Measurements from ENCODE around the gene CREB5.

- TF ChIP-seq EP300 (IDR thresholded peaks at IDR 0.05), result no peak
- TF ChIP-seq, protein P1, sequence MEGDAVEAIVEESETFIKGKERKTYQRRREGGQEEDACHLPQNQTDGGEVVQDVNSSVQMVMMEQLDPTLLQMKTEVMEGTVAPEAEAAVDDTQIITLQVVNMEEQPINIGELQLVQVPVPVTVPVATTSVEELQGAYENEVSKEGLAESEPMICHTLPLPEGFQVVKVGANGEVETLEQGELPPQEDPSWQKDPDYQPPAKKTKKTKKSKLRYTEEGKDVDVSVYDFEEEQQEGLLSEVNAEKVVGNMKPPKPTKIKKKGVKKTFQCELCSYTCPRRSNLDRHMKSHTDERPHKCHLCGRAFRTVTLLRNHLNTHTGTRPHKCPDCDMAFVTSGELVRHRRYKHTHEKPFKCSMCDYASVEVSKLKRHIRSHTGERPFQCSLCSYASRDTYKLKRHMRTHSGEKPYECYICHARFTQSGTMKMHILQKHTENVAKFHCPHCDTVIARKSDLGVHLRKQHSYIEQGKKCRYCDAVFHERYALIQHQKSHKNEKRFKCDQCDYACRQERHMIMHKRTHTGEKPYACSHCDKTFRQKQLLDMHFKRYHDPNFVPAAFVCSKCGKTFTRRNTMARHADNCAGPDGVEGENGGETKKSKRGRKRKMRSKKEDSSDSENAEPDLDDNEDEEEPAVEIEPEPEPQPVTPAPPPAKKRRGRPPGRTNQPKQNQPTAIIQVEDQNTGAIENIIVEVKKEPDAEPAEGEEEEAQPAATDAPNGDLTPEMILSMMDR (IDR thresholded peaks at IDR 0.05), result no peak
Measured at GRCh38 chr7:28472332-28472731, 60.0 kb downstream of the CREB5 start.
